Calu3 (cell line): Measurements from ENCODE around the gene NUDCD3. TPM values are rescaled to one million over a fixed set of nuclear protein-coding genes. Genes with fewer than 3 reads are reported as not detected.

Experiments used
- Bru-seq: library from RNA; stranded (reverse); fragments of 400-500 nt; gene quantifications from one replicate; lab custom pipeline; 2021; lab: Mats Ljungman, UMichigan
- BruChase-seq, 2 experiments: library from RNA; stranded (reverse); fragments of 400-500 nt; gene quantifications; one replicate each; lab custom pipeline; 2021; lab: Mats Ljungman, UMichigan
- BruUV-seq: library from RNA; stranded (reverse); fragments of 400-500 nt; replicated peaks from 2 replicates; lab custom pipeline; 2021; lab: Mats Ljungman, UMichigan
- CTCF ChIA-PET: fragments of 300-600 bp; sonication (Branson Sonifier 250); formaldehyde crosslinking; loops from one replicate; lab custom pipeline; 2022; ENCODE audit warnings: antibody characterized with exemption; lab: Charles Lee
- DNase-seq: peaks from one replicate; pipeline ENCODE4 v3.0.0; 2022
- H3K27ac Mint-ChIP-seq: one replicate; pipeline ENCODE4 v1.8.0; 2022; ENCODE audit warnings: mixed read lengths; ENCODE audit not compliant: unreplicated experiment
- H3K27me3 Mint-ChIP-seq: one replicate; pipeline ENCODE4 v1.8.0; 2022; ENCODE audit warnings: mixed read lengths; ENCODE audit not compliant: unreplicated experiment
- H3K36me3 Mint-ChIP-seq: one replicate; pipeline ENCODE4 v1.8.0; 2022; ENCODE audit warnings: mild to moderate bottlenecking, moderate library complexity, mixed read lengths; ENCODE audit not compliant: insufficient read depth, unreplicated experiment
- H3K4me1 Mint-ChIP-seq: one replicate; pipeline ENCODE4 v1.8.0; 2022; ENCODE audit warnings: mild to moderate bottlenecking, low read depth, mixed read lengths; ENCODE audit not compliant: unreplicated experiment
- H3K4me3 Mint-ChIP-seq: one replicate; pipeline ENCODE4 v1.8.0; 2022; ENCODE audit warnings: mild to moderate bottlenecking, low read depth, moderate library complexity, mixed read lengths; ENCODE audit not compliant: unreplicated experiment
- H3K9me3 Mint-ChIP-seq: one replicate; pipeline ENCODE4 v1.8.0; 2022; ENCODE audit warnings: low read depth, mixed read lengths; ENCODE audit not compliant: unreplicated experiment
- intact Hi-C: fragments of 100-400 bp; cut with micrococcal nuclease; formaldehyde crosslinking; loops from one replicate; pipeline ENCODE4 v1.10.0; 2022; ENCODE audit not compliant: unreplicated experiment
- long read RNA-seq: library from polyadenylated mRNA; stranded (forward); transcript quantifications from one replicate; pipeline ENCODE4 v2.0.0, GENCODE V29; 2022
- total RNA-seq: library from RNA; stranded (reverse); gene quantifications from 2 replicates; pipeline ENCODE4 v1.2.3, GENCODE V29; 2022
- TF ChIP-seq, protein P1 (sequence below): fragments of 200-600 bp; IDR thresholded peaks from one replicate; pipeline ENCODE4 v1.8.0; 2022; ENCODE audit warnings: antibody characterized with exemption; ENCODE audit not compliant: unreplicated experiment

The NUDCD3 gene
- 176 and 202 TPM in 2 replicates for total RNA-seq
- Bru-seq, nascent RNA: percentile 94 among the genes with signal in this experiment
- BruChase-seq, experiment 1, labeled RNA remaining after a 6-hour chase: percentile 88 among the genes with signal in this experiment
- BruChase-seq, experiment 2, labeled RNA remaining after a 2-hour chase: percentile 85 among the genes with signal in this experiment
- long read RNA-seq, full-length matches to known transcripts: 116 of 173 reads
- long read RNA-seq, partial matches to known transcripts: 7 of 173 reads
- long read RNA-seq, other reads (novel, unspliced or antisense): 50 of 173 reads

DNA sequence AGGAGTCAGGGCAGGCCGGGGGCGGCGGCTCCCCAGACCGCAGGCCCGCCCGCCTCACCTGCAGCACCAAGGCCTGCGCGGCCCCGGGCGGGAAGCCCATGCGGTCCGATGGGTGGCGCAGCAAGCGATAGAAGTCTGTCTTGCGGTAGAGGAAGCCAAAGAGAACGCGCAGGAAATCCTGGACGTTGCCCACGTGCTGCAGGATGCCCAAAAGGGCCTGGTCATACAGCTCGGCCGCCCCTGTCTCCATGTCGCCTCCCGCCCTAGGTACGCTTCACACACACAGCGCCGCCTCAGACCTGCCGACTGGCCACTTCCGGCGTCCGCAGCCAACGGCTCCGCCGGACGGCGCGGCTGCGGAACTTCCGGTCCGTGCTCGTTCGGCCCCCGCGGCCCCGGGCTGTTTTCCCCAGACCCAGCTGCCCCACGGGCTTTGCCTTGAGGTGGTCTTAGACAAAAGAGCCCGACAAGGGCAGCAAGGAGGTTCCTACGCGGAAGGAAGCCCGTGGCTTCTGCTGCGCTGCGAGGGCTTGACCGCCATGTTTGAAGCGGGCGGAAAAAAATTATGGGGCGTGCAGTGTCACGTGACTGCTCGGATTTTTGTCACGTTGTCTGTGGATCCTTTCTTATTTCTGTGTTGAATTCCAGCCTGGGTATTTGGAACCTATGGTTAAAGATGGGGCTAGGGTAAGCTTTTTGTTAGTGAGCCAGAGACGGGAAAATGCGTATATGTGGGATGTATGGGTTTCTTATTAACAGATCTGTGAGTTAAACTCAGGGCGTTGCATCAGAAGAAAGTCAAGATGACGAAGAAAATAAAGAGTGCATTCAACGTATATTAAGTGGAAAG is at the start of gene NUDCD3:
TSS of gene NUDCD3 (minus strand) at position 308 of the 850 bp plus-strand sequence. CDS start at position 250, 58 bp downstream.
- CTCF ChIA-PET: interaction anchor here (0.6 to 1.3 kb wide), 9 partner anchors 13 to 625 kb away, joined by 3 to 5 read pairs (median 3); no protein-coding TSS in a partner anchor
- intact Hi-C loops: loop anchor here (1.0 to 2.0 kb wide), 2 partner anchors 51 to 72 kb away; partner anchors contain the start of gene NPC1L1
- H3K36me3 Mint-ChIP-seq: peaks cover 20% of the 10 kb centered on the region
- H3K4me3 Mint-ChIP-seq: peak within 1 kb of the TSS; percentile 87
- peak; percentile 91 for DNase-seq
- TF ChIP-seq, protein P1, sequence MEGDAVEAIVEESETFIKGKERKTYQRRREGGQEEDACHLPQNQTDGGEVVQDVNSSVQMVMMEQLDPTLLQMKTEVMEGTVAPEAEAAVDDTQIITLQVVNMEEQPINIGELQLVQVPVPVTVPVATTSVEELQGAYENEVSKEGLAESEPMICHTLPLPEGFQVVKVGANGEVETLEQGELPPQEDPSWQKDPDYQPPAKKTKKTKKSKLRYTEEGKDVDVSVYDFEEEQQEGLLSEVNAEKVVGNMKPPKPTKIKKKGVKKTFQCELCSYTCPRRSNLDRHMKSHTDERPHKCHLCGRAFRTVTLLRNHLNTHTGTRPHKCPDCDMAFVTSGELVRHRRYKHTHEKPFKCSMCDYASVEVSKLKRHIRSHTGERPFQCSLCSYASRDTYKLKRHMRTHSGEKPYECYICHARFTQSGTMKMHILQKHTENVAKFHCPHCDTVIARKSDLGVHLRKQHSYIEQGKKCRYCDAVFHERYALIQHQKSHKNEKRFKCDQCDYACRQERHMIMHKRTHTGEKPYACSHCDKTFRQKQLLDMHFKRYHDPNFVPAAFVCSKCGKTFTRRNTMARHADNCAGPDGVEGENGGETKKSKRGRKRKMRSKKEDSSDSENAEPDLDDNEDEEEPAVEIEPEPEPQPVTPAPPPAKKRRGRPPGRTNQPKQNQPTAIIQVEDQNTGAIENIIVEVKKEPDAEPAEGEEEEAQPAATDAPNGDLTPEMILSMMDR: no peak
- H3K4me1 Mint-ChIP-seq: peaks cover 39% of the 10 kb centered on the region
- H3K27me3 Mint-ChIP-seq: no peaks in the 10 kb centered on the region
- H3K9me3 Mint-ChIP-seq: no peaks in the 10 kb centered on the region
- H3K27ac Mint-ChIP-seq: peak within 1 kb of the TSS; percentile 97
- BruUV-seq: TSS peak; percentile 84

DNA sequence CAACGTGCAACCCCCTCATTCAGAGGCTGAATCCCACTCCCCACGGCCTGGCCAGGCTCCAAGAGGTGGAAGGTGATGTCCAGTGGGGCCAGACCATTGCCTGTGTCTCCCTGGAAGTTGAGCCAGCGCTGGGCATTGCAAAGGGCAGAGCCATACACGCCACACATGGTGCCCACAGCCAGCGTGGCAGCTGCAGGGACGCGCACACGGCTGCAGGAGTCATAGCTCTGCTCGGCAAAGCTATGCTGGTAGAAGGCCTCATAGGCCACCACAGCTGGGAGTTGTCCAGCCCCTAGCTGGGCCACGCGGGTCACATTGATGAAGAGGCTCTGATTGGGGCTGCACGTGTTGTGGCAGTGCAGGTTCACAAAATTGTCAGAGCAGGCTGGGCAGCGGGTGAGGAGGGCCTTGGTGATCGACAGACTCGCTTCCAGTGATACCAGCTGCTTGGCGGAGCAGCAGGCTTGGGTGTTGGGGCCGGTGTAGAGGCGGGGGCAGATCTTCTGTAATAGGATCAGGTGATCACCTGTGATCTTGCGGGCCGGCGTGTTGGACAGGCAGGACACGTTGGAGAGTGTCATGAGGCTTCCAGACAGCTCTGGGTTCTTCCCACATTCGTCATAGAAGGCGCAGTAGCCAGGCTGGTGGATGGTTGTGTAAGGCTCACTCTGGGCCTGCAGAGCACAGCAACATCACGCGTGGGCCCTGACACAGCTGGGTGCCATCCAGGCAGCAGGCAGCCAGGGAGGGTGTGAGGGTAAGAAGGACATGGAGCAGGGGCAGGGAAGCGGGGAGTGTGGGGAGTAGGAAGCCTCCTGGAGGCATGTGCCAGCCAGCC is 49.4 kb upstream of the NUDCD3 start:
- H3K36me3 Mint-ChIP-seq: peaks cover 56% of the 10 kb centered on the region
- H3K27ac Mint-ChIP-seq: peak overlapping the region; percentile 85
- H3K27me3 Mint-ChIP-seq: no peaks in the 10 kb centered on the region
- DNase-seq: no peak
- H3K4me1 Mint-ChIP-seq: peaks cover 85% of the 10 kb centered on the region
- intact Hi-C loops: no loop called here
- BruUV-seq: no TSS peak
- H3K4me3 Mint-ChIP-seq: peak overlapping the region; percentile 78
- H3K9me3 Mint-ChIP-seq: no peaks in the 10 kb centered on the region
- TF ChIP-seq, protein P1: no peak
- CTCF ChIA-PET: no interaction called here

GRCh38 chr7:44538798-44539668 is 48.6 kb upstream of the NUDCD3 start:
- CTCF ChIA-PET: interaction anchor here (0.6 kb wide), 1 partner anchor 45 kb away, joined by 3 read pairs; no protein-coding TSS in a partner anchor
- no peaks in the 10 kb centered on the region for H3K27me3 Mint-ChIP-seq

More at GRCh38 chr7:44538798-44539668, 48.6 kb upstream of the NUDCD3 start:
- Mint-ChIP-seq H3K36me3 (peaks cover 56% of the 10 kb centered on the region), H3K9me3 (no peaks in the 10 kb centered on the region), H3K27ac (peak overlapping the region; percentile 85), H3K4me3 (peak overlapping the region; percentile 78), H3K4me1 (peaks cover 81% of the 10 kb centered on the region)
- BruUV-seq: TSS peak; percentile 14
- intact Hi-C loops: no loop called here
- TF ChIP-seq, protein P1: no peak
- DNase-seq: no peak
